DND-41 (cell line): Measurements from ENCODE around the gene UTRN.

Source experiments
- ATAC-seq: fragments of 200-7000 bp; cut with Tn5 transposase; 3 replicates; pipeline ENCODE4 v1.9.1; 2021; ENCODE audit warnings: low read depth; ENCODE audit not compliant: insufficient read depth
- DNase-seq: peaks from one replicate; pipeline ENCODE4 v3.0.0-alpha.2; 2020
- H2AFZ ChIP-seq: 2 replicates; pipeline ENCODE4 v1.6.0; 2012; ENCODE audit warnings: low read depth, low read length
- H3K27ac ChIP-seq: 2 replicates; pipeline ENCODE4 v1.5.1; 2012; ENCODE audit warnings: low read length, inconsistent platforms
- H3K27me3 ChIP-seq: fragments of 200-600 bp; sonication (generic); 2 replicates; pipeline ENCODE4 v1.6.0; 2012; ENCODE audit warnings: low read length, mild to moderate bottlenecking, inconsistent platforms; ENCODE audit not compliant: insufficient read depth, poor library complexity
- H3K36me3 ChIP-seq: 2 replicates; pipeline ENCODE4 v1.5.1; 2012; ENCODE audit warnings: low read length, inconsistent platforms; ENCODE audit not compliant: insufficient read depth
- H3K4me1 ChIP-seq: 2 replicates; pipeline ENCODE4 v1.5.1; 2012; ENCODE audit warnings: mild to moderate bottlenecking, low read length; ENCODE audit not compliant: insufficient read depth
- H3K4me2 ChIP-seq: 2 replicates; pipeline ENCODE4 v1.6.0; 2012; ENCODE audit warnings: mild to moderate bottlenecking, moderate library complexity, low read length, inconsistent platforms; ENCODE audit not compliant: insufficient read depth
- H3K4me3 ChIP-seq, 2 experiments: fragments of 200-600 bp in 1 of 2; shearing (Covaris generic) in 1 of 2; 2 replicates each; pipeline ENCODE4 v1.5.1; 2012 to 2016; ENCODE audit warnings: inconsistent platforms in 2 of 2, low read length in 2 of 2, mild to moderate bottlenecking in 2 of 2, low read depth in 1 of 2, moderate library complexity in 1 of 2
- H3K79me2 ChIP-seq: 2 replicates; pipeline ENCODE4 v1.6.0; 2012; ENCODE audit warnings: low read length, inconsistent platforms; ENCODE audit not compliant: insufficient read depth
- H3K9ac ChIP-seq: 2 replicates; pipeline ENCODE4 v1.6.0; 2012; ENCODE audit warnings: low read depth, mild to moderate bottlenecking, inconsistent platforms, low read length, moderate library complexity
- H3K9me3 ChIP-seq: 2 replicates; pipeline ENCODE4 v1.5.1; 2012; ENCODE audit warnings: low read length, moderate library complexity, mild to moderate bottlenecking, inconsistent platforms; ENCODE audit not compliant: insufficient read depth, severe bottlenecking
- H4K20me1 ChIP-seq: 2 replicates; pipeline ENCODE4 v1.6.0; 2012; ENCODE audit warnings: low read length; ENCODE audit not compliant: insufficient read depth
- CTCF ChIP-seq: IDR thresholded peaks from 2 replicates; pipeline ENCODE4 v1.5.1; 2012; ENCODE audit warnings: borderline replicate concordance, low read length, moderate library complexity, mild to moderate bottlenecking; ENCODE audit not compliant: poor library complexity, severe bottlenecking; ENCODE audit errors: extremely low read depth
- EZH2 ChIP-seq: IDR thresholded peaks from 3 replicates; pipeline ENCODE4 v1.6.1; 2012; ENCODE audit warnings: borderline replicate concordance, low read depth, mild to moderate bottlenecking, moderate library complexity, low read length, inconsistent platforms; ENCODE audit not compliant: severe bottlenecking

UTRN gene

GRCh38 chr6:144296973-144297372 is 11.8 kb downstream of the UTRN start:
- ATAC-seq (no peak), DNase-seq (no peak)
- H3K27ac ChIP-seq, result no peak overlapping the region
- H3K4me2 ChIP-seq, result no peak overlapping the region
- peaks cover 23% of the 10 kb centered on the region for H3K36me3 ChIP-seq
- peaks cover 12% of the 10 kb centered on the region for H3K4me1 ChIP-seq
- H3K4me3 ChIP-seq, result no peak overlapping the region
- H2AFZ ChIP-seq, result no peak overlapping the region
- no peaks in the 10 kb centered on the region for H3K27me3 ChIP-seq
- H4K20me1 ChIP-seq, result no peaks in the 10 kb centered on the region
- H3K9me3 ChIP-seq, result no peaks in the 10 kb centered on the region
- H3K79me2 ChIP-seq, result peaks cover 5% of the 10 kb centered on the region
- H3K9ac ChIP-seq, result no peak overlapping the region
- TF ChIP-seq CTCF, result no peak
- no peak for TF ChIP-seq EZH2

- ATAC-seq (peak; percentile 21; the same call in 1 of the 3 replicates), DNase-seq (no peak)
- Histone ChIP-seq H2AFZ (no peak overlapping the region), H3K4me2 (no peak overlapping the region), H3K4me3 (no peak overlapping the region), H3K27ac (no peak overlapping the region), H3K27me3 (no peaks in the 10 kb centered on the region), H3K9ac (no peak overlapping the region), H3K79me2 (peaks cover 6% of the 10 kb centered on the region), H3K36me3 (peaks cover 22% of the 10 kb centered on the region), H3K9me3 (no peaks in the 10 kb centered on the region), H4K20me1 (no peaks in the 10 kb centered on the region), H3K4me1 (peaks cover 12% of the 10 kb centered on the region)
- TF ChIP-seq EZH2, result no peak
Observed at GRCh38 chr6:144297511-144298100, 12.5 kb downstream of the UTRN start.

GRCh38 chr6:144298194-144298593 is 13.1 kb downstream of the UTRN start:
- peaks cover 18% of the 10 kb centered on the region for H3K36me3 ChIP-seq
- no peak overlapping the region for H2AFZ ChIP-seq
- peak; percentile 33 for DNase-seq
- peak overlapping the region; percentile 5; the same call in 1 of the 2 replicates for H3K27ac ChIP-seq
- no peaks in the 10 kb centered on the region for H3K27me3 ChIP-seq
- H4K20me1 ChIP-seq, result no peaks in the 10 kb centered on the region
- H3K79me2 ChIP-seq, result peaks cover 6% of the 10 kb centered on the region
- no peak overlapping the region for H3K4me3 ChIP-seq
- TF ChIP-seq CTCF, result no peak
- TF ChIP-seq EZH2, result no peak
- peaks cover 12% of the 10 kb centered on the region for H3K4me1 ChIP-seq
- no peaks in the 10 kb centered on the region for H3K9me3 ChIP-seq
- ATAC-seq, result peak; percentile 84
- H3K9ac ChIP-seq, result no peak overlapping the region
- no peak overlapping the region; the same call in 1 of the 2 replicates for H3K4me2 ChIP-seq

- no peak overlapping the region for H2AFZ ChIP-seq
- no peak for TF ChIP-seq CTCF
- no peak for TF ChIP-seq EZH2
- peaks cover 12% of the 10 kb centered on the region for H3K4me1 ChIP-seq
- no peaks in the 10 kb centered on the region for H3K9me3 ChIP-seq
- no peaks in the 10 kb centered on the region for H4K20me1 ChIP-seq
- peaks cover 18% of the 10 kb centered on the region for H3K36me3 ChIP-seq
- no peak for DNase-seq
- no peaks in the 10 kb centered on the region for H3K27me3 ChIP-seq
- no peak overlapping the region for H3K4me3 ChIP-seq
- ATAC-seq, result no peak
- no peak overlapping the region for H3K9ac ChIP-seq
- peaks cover 6% of the 10 kb centered on the region for H3K79me2 ChIP-seq
- no peak overlapping the region for H3K4me2 ChIP-seq
- no peak overlapping the region for H3K27ac ChIP-seq
Observed at GRCh38 chr6:144298916-144299315, 13.8 kb downstream of the UTRN start.
